IMR-90 (cell line): ENCODE results near the gene S100A13. TPM values are rescaled to one million over a fixed set of nuclear protein-coding genes. Genes with fewer than 3 reads are reported as not detected.

Source experiments
- ATAC-seq: fragments of 200-7000 bp; cut with Tn5 transposase; 2 replicates; pipeline ENCODE4 v1.9.1; 2020; ENCODE audit warnings: low read depth, mild to moderate bottlenecking, moderate library complexity
- BruUV-seq: library from RNA; stranded (reverse); fragments of 400-500 nt; replicated peaks from 2 replicates; lab custom pipeline; 2021; lab: Mats Ljungman, UMichigan
- CTCF ChIA-PET: fragments of 300-600 bp; formaldehyde crosslinking; extraction: SDS; loops from one replicate; lab custom pipeline; 2021; ENCODE audit warnings: antibody characterized with exemption; lab: Yijun Ruan, JAX
- POLR2A ChIA-PET: fragments of 300-600 bp; sonication (Branson Sonifier 250); formaldehyde crosslinking; loops from one replicate; lab custom pipeline; 2022; ENCODE audit warnings: antibody characterized with exemption; ENCODE audit not compliant: unreplicated experiment; lab: Charles Lee
- DNase-seq: peaks from one replicate; pipeline ENCODE4 v3.0.0; 2013
- H2AFZ ChIP-seq: replicated peaks from 2 replicates; pipeline ENCODE3; 2013; ENCODE audit warnings: low read length, mild to moderate bottlenecking; ENCODE audit not compliant: poor library complexity
- H2AK5ac ChIP-seq: 2 replicates; pipeline ENCODE4 v1.6.1; 2013; ENCODE audit warnings: low read depth, low read length, inconsistent platforms
- H2AK9ac ChIP-seq: replicated peaks from 2 replicates; pipeline ENCODE3; 2013; ENCODE audit warnings: mild to moderate bottlenecking, low read depth, low read length, moderate library complexity; ENCODE audit not compliant: poor library complexity
- H2BK120ac ChIP-seq: 2 replicates; pipeline ENCODE4 v1.6.1; 2013; ENCODE audit warnings: low read depth, low read length, inconsistent platforms
- H2BK15ac ChIP-seq: 3 replicates; pipeline ENCODE4 v1.6.1; 2013; ENCODE audit warnings: low read depth, low read length, inconsistent platforms
- H2BK20ac ChIP-seq: 2 replicates; pipeline ENCODE4 v1.6.1; 2013; ENCODE audit warnings: low read depth, mild to moderate bottlenecking, inconsistent platforms, low read length, moderate library complexity
- H2BK5ac ChIP-seq: 2 replicates; pipeline ENCODE4 v1.6.1; 2013; ENCODE audit warnings: mild to moderate bottlenecking, low read depth, low read length, inconsistent platforms; ENCODE audit not compliant: poor library complexity, severe bottlenecking
- H3K14ac ChIP-seq: replicated peaks from 2 replicates; pipeline ENCODE4 v1.6.1; 2013; ENCODE audit warnings: low read depth, low read length, inconsistent platforms
- H3K18ac ChIP-seq: 2 replicates; pipeline ENCODE4 v1.6.1; 2013; ENCODE audit warnings: low read depth, low read length, control low read depth
- H3K23ac ChIP-seq: 2 replicates; pipeline ENCODE4 v1.6.1; 2013; ENCODE audit warnings: low read depth, low read length, inconsistent platforms
- H3K27ac ChIP-seq: 2 replicates; pipeline ENCODE4 v1.5.1; 2013; ENCODE audit warnings: mild to moderate bottlenecking, control low read depth, low read length; ENCODE audit not compliant: insufficient read depth
- H3K27me3 ChIP-seq: 2 replicates; pipeline ENCODE4 v1.6.1; 2013; ENCODE audit warnings: low read length; ENCODE audit not compliant: control insufficient read depth, insufficient read depth
- H3K36me3 ChIP-seq: 2 replicates; pipeline ENCODE4 v1.6.1; 2013; ENCODE audit warnings: low read length, mixed read lengths; ENCODE audit not compliant: control insufficient read depth, insufficient read depth
- H3K4ac ChIP-seq: 2 replicates; pipeline ENCODE4 v1.6.1; 2013; ENCODE audit warnings: low read depth, low read length, inconsistent platforms
- H3K4me1 ChIP-seq: 2 replicates; pipeline ENCODE4 v1.6.1; 2013; ENCODE audit warnings: low read length, mixed read lengths; ENCODE audit not compliant: control insufficient read depth, insufficient read depth
- H3K4me2 ChIP-seq: 2 replicates; pipeline ENCODE4 v1.6.1; 2013; ENCODE audit warnings: low read depth, mild to moderate bottlenecking, control low read depth, low read length, moderate library complexity
- H3K4me3 ChIP-seq: 2 replicates; pipeline ENCODE4 v1.5.1; 2013; ENCODE audit warnings: low read depth, mild to moderate bottlenecking, control low read depth, low read length, moderate library complexity; ENCODE audit not compliant: insufficient read depth
- H3K56ac ChIP-seq: 2 replicates; pipeline ENCODE4 v1.6.1; 2013; ENCODE audit warnings: low read length, inconsistent platforms; ENCODE audit not compliant: insufficient read depth; ENCODE audit errors: extremely low read depth
- H3K79me1 ChIP-seq, 2 experiments: 2 replicates each; pipeline ENCODE4 v1.6.1; 2013; ENCODE audit warnings: low read length in 2 of 2, inconsistent platforms in 1 of 2, low read depth in 1 of 2
- H3K9ac ChIP-seq: 2 replicates; pipeline ENCODE4 v1.6.1; 2013; ENCODE audit warnings: low read depth, low read length, control low read depth
- H3K9me1 ChIP-seq: 2 replicates; pipeline ENCODE4 v1.6.1; 2013; ENCODE audit warnings: low read length, inconsistent platforms; ENCODE audit not compliant: insufficient read depth
- H3K9me3 ChIP-seq: 2 replicates; pipeline ENCODE4 v1.6.1; 2013; ENCODE audit warnings: low read length; ENCODE audit not compliant: control insufficient read depth, insufficient read depth
- H4K20me1 ChIP-seq: 2 replicates; pipeline ENCODE4 v1.6.1; 2013; ENCODE audit warnings: low read length, inconsistent platforms; ENCODE audit not compliant: insufficient read depth
- H4K5ac ChIP-seq: 2 replicates; pipeline ENCODE4 v1.6.1; 2013; ENCODE audit warnings: mild to moderate bottlenecking, low read depth, low read length, control low read depth
- H4K8ac ChIP-seq, 2 experiments: 2 replicates each; pipeline ENCODE4 v1.6.1; 2013; ENCODE audit warnings: low read depth in 2 of 2, low read length in 2 of 2, control low read depth in 1 of 2, inconsistent platforms in 1 of 2
- H4K91ac ChIP-seq: 2 replicates; pipeline ENCODE4 v1.6.1; 2013; ENCODE audit warnings: low read depth, low read length, inconsistent platforms; ENCODE audit not compliant: insufficient read depth
- CEBPB ChIP-seq: IDR thresholded peaks from 2 replicates; pipeline ENCODE4 v1.6.1; 2012; ENCODE audit warnings: low read depth, low read length, improper control_type of control experiment
- CHD1 ChIP-seq: IDR thresholded peaks from 2 replicates; pipeline ENCODE4 v1.6.1; 2012; ENCODE audit warnings: low read depth, low read length, improper control_type of control experiment
- FOS ChIP-seq: fragments of 150-350 bp; IDR thresholded peaks from 2 replicates; pipeline ENCODE4 v1.6.1; 2016; ENCODE audit warnings: low read depth, low read length
- MAFK ChIP-seq: IDR thresholded peaks from 2 replicates; pipeline ENCODE4 v1.6.1; 2012; ENCODE audit warnings: low read depth, low read length, improper control_type of control experiment
- MAZ ChIP-seq: IDR thresholded peaks from 2 replicates; pipeline ENCODE4 v1.6.1; 2012; ENCODE audit warnings: low read depth, mild to moderate bottlenecking, low read length, improper control_type of control experiment, moderate library complexity, borderline replicate concordance
- MXI1 ChIP-seq: IDR thresholded peaks from 2 replicates; pipeline ENCODE4 v1.6.1; 2012; ENCODE audit warnings: low read depth, mild to moderate bottlenecking, low read length, moderate library complexity, borderline replicate concordance
- POLR2A ChIP-seq: IDR thresholded peaks from 2 replicates; pipeline ENCODE4 v1.6.1; 2012; ENCODE audit warnings: mild to moderate bottlenecking, low read depth, low read length
- RCOR1 ChIP-seq: IDR thresholded peaks from 2 replicates; pipeline ENCODE4 v1.6.1; 2012; ENCODE audit warnings: mild to moderate bottlenecking, low read length, improper control_type of control experiment; ENCODE audit not compliant: insufficient replicate concordance
- RFX5 ChIP-seq: IDR thresholded peaks from 2 replicates; pipeline ENCODE4 v1.8.0; 2012; ENCODE audit warnings: low read depth, mild to moderate bottlenecking, low read length, moderate library complexity
- SMC3 ChIP-seq: fragments of 150-350 bp; IDR thresholded peaks from 2 replicates; pipeline ENCODE4 v1.6.1; 2016; ENCODE audit warnings: low read depth, mild to moderate bottlenecking, antibody characterized with exemption, low read length, moderate library complexity
- WGBS, 2 experiments: methylation state at CpG; one replicate each; pipeline versions ENCODE4 v1.1.5 to v1.1.7; 2013; ENCODE audit warnings: missing lambda C conversion rate in 2 of 2; ENCODE audit not compliant: insufficient read length in 1 of 2; ENCODE audit errors: extremely low coverage in 2 of 2; 5-methylcytosine and 5-hydroxymethylcytosine counted together
- dilution Hi-C: fragments of 300-500 bp; cut with HindIII; formaldehyde crosslinking; loops from one replicate; pipeline ENCODE4 v1.14.3; 2018; ENCODE audit warnings: low sequenced_read_pairs; ENCODE audit not compliant: unreplicated experiment
- in situ Hi-C: fragments of 300-500 bp; cut with MboI; formaldehyde crosslinking; loops from 3 replicates; pipeline ENCODE4 v1.14.3; 2019; ENCODE audit warnings: low sequenced_read_pairs, inconsistent platforms, mixed read lengths
- intact Hi-C: fragments of 100-400 bp; cut with micrococcal nuclease; formaldehyde crosslinking; loops from 2 replicates; pipeline ENCODE4 v1.10.0; 2022
- polyA plus RNA-seq, 3 experiments: library from polyadenylated mRNA; depleted of rRNA; stranded (reverse); fragments of >200 nt; gene quantifications; 2 replicates each; pipeline ENCODE4 v1.2.3, GENCODE V29; 2012; ENCODE audit warnings: low replicate concordance in 1 of 3
- total RNA-seq: library from RNA; depleted of rRNA; stranded (reverse); fragments of >200 nt; gene quantifications from 2 replicates; pipeline ENCODE4 v1.2.3, GENCODE V29; 2012
- TF ChIP-seq, protein P1 (sequence below): fragments of 150-350 bp; IDR thresholded peaks from 2 replicates; pipeline ENCODE4 v1.6.1; 2016; ENCODE audit warnings: low read depth, mild to moderate bottlenecking, low read length, moderate library complexity, borderline replicate concordance
- TF ChIP-seq, protein P2 (sequence below): fragments of 150-350 bp; IDR thresholded peaks from 2 replicates; pipeline ENCODE4 v1.6.1; 2017; ENCODE audit warnings: mild to moderate bottlenecking, antibody characterized with exemption, low read length, low read depth
- TF ChIP-seq, protein P3 (sequence below): conservative IDR thresholded peaks from 2 replicates; pipeline ENCODE4 v1.5.1; 2012; ENCODE audit warnings: mild to moderate bottlenecking, low read depth, low read length, improper control_type of control experiment

S100A13 gene
- total and polyA plus RNA-seq, 2 of the 4 experiments (the other 2 are of a cell fraction) = 122 to 468 TPM

DNA sequence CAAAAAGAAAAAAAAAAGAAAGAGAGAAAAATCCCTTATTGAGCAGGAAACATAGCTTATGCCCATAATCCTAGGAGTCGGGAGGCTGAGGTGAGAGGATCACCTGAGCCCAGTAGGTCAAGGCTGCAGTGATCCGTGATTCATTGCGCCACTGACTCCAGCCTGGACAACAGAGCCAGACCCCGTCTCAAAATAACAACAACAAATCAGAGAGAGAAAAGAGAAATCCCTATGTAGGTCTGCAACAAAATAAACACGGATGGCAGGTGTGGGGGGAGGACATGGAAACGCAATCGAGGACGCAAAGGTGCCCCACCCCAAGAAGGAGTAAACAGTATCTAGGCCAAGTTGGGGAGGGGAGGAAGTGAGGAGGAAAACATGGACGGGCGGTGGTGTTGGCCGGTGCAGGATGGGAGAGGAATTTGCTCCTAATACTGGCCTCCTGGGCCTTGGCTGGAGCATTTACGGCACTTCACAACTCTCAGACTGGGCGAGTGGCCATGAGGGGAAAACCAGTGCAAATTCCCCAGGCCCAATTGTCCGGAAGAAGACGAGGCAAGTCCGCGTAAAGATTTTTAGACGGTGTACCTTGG is 6.0 kb upstream of the S100A13 start:
- Histone ChIP-seq H2BK120ac (no peak overlapping the region), H3K4me2 (no peak overlapping the region), H3K23ac (no peak overlapping the region), H3K36me3 (peaks cover 18% of the 10 kb centered on the region), H2AK5ac (peak overlapping the region; percentile 15; the same call in 1 of the 2 replicates), H3K9ac (no peak overlapping the region), H3K9me1 (peaks cover 8% of the 10 kb centered on the region; the same call in 1 of the 2 replicates), H2BK5ac (no peak overlapping the region), H3K18ac (no peak overlapping the region), H2AFZ (peak overlapping the region; percentile 93), H3K4me1 (peaks cover 3% of the 10 kb centered on the region), H3K4ac (no peak overlapping the region), H3K79me1 (peaks cover 25 to 38% of the 10 kb centered on the region in 2 experiments), H3K9me3 (no peaks in the 10 kb centered on the region), H4K8ac (peak overlapping the region; percentile 6 to 53; a peak in 2 of 4 replicates), H2BK15ac (no peak overlapping the region), H4K20me1 (peaks cover 23% of the 10 kb centered on the region; the same call in 1 of the 2 replicates), H4K5ac (peak overlapping the region; percentile 11; the same call in 1 of the 2 replicates), H3K4me3 (no peak overlapping the region), H3K27ac (no peak overlapping the region), H4K91ac (0 out of 2 replicates have a peak overlapping the region, but pooled peaks have one; percentile 42), H2BK20ac (no peak overlapping the region), H3K14ac (no peak overlapping the region), H3K27me3 (no peaks in the 10 kb centered on the region), H3K56ac (no peak overlapping the region), H2AK9ac (peak overlapping the region; percentile 100)
- in situ Hi-C loops (no loop called here), dilution Hi-C loops (no loop called here), intact Hi-C loops (no loop called here)
- DNase-seq = no peak
- no TSS peak for BruUV-seq
- ATAC-seq = no peak
- TF ChIP-seq, protein P1, sequence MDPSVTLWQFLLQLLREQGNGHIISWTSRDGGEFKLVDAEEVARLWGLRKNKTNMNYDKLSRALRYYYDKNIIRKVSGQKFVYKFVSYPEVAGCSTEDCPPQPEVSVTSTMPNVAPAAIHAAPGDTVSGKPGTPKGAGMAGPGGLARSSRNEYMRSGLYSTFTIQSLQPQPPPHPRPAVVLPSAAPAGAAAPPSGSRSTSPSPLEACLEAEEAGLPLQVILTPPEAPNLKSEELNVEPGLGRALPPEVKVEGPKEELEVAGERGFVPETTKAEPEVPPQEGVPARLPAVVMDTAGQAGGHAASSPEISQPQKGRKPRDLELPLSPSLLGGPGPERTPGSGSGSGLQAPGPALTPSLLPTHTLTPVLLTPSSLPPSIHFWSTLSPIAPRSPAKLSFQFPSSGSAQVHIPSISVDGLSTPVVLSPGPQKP = no peak
- TF ChIP-seq, protein P2, sequence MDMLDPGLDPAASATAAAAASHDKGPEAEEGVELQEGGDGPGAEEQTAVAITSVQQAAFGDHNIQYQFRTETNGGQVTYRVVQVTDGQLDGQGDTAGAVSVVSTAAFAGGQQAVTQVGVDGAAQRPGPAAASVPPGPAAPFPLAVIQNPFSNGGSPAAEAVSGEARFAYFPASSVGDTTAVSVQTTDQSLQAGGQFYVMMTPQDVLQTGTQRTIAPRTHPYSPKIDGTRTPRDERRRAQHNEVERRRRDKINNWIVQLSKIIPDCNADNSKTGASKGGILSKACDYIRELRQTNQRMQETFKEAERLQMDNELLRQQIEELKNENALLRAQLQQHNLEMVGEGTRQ = no peak
- TF ChIP-seq, protein P3, sequence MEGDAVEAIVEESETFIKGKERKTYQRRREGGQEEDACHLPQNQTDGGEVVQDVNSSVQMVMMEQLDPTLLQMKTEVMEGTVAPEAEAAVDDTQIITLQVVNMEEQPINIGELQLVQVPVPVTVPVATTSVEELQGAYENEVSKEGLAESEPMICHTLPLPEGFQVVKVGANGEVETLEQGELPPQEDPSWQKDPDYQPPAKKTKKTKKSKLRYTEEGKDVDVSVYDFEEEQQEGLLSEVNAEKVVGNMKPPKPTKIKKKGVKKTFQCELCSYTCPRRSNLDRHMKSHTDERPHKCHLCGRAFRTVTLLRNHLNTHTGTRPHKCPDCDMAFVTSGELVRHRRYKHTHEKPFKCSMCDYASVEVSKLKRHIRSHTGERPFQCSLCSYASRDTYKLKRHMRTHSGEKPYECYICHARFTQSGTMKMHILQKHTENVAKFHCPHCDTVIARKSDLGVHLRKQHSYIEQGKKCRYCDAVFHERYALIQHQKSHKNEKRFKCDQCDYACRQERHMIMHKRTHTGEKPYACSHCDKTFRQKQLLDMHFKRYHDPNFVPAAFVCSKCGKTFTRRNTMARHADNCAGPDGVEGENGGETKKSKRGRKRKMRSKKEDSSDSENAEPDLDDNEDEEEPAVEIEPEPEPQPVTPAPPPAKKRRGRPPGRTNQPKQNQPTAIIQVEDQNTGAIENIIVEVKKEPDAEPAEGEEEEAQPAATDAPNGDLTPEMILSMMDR = no peak
- TF ChIP-seq MAFK (no peak), FOS (no peak), SMC3 (no peak), RCOR1 (no peak), POLR2A (no peak), CEBPB (no peak), CHD1 (no peak), RFX5 (no peak), MXI1 (no peak), MAZ (no peak)
- WGBS, 2 experiments = 49% methylated on average over 6 of the region's 18 CpGs; no CpG with 5 or more reads in 1 of the 2 experiments
- POLR2A ChIA-PET = interaction anchor here (0.6 to 1.5 kb wide), 4 partner anchors 11 to 65 kb away, joined by 3 to 14 read pairs (median 4); no protein-coding TSS in a partner anchor
- CTCF ChIA-PET = interaction anchor here (1.3 to 1.6 kb wide), 5 partner anchors 15 to 122 kb away, joined by 4 to 11 read pairs (median 6); no protein-coding TSS in a partner anchor
